ENCODE data around the gene COLEC12. TPM values are rescaled to one million over a fixed set of nuclear protein-coding genes. Genes with fewer than 3 reads are reported as not detected.

The COLEC12 gene
- total RNA-seq, 4 donors from 2014 or later = 8.3 to 22.2 (median 21.4) TPM

GRCh38 chr18:362311-363290, 137.9 kb downstream of the COLEC12 start:
- WGBS, 2 donors = 52 to 64% methylated on average over 12 of the region's 12 CpGs
- Histone ChIP-seq H3K27ac (peak overlapping the region in 2 of 4 donors; percentile 50 to 58), H3K36me3 (no peaks in the 10 kb centered on the region), H3K4me3 (no peak overlapping the region), H3K9me3 (no peaks in the 10 kb centered on the region), H3K27me3 (no peaks in the 10 kb centered on the region), H3K4me1 (peaks cover 0 to 22% (median 0%) of the 10 kb centered on the region in 4 donors)
- TF ChIP-seq, protein P1, sequence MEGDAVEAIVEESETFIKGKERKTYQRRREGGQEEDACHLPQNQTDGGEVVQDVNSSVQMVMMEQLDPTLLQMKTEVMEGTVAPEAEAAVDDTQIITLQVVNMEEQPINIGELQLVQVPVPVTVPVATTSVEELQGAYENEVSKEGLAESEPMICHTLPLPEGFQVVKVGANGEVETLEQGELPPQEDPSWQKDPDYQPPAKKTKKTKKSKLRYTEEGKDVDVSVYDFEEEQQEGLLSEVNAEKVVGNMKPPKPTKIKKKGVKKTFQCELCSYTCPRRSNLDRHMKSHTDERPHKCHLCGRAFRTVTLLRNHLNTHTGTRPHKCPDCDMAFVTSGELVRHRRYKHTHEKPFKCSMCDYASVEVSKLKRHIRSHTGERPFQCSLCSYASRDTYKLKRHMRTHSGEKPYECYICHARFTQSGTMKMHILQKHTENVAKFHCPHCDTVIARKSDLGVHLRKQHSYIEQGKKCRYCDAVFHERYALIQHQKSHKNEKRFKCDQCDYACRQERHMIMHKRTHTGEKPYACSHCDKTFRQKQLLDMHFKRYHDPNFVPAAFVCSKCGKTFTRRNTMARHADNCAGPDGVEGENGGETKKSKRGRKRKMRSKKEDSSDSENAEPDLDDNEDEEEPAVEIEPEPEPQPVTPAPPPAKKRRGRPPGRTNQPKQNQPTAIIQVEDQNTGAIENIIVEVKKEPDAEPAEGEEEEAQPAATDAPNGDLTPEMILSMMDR (IDR thresholded peaks at IDR 0.05) = no peak
- no peak for TF ChIP-seq EP300 (IDR thresholded peaks at IDR 0.05)
- DNase-seq (ENCODE audit: low spot score in 2 of 2) = no peak

- H3K9me3 ChIP-seq = no peaks in the 10 kb centered on the region
- 54 to 56% methylated on average over 7 of the region's 7 CpGs for WGBS, 2 donors
- peak overlapping the region in 2 of 4 donors; percentile 50 to 58 for H3K27ac ChIP-seq
- H3K4me1 ChIP-seq = peaks cover 0 to 22% (median 0%) of the 10 kb centered on the region in 4 donors
- peak; percentile 23 to 41 for DNase-seq (ENCODE audit: low spot score in 2 of 2)
- no peaks in the 10 kb centered on the region for H3K27me3 ChIP-seq
- no peak overlapping the region for H3K4me3 ChIP-seq
- TF ChIP-seq POLR2A (IDR thresholded peaks at IDR 0.05) (no peak), EP300 (IDR thresholded peaks at IDR 0.05) (peak in 1 of 2 donors; percentile 60)
- TF ChIP-seq, protein P1 (IDR thresholded peaks at IDR 0.05) = no peak
- H3K36me3 ChIP-seq = no peaks in the 10 kb centered on the region
Measured at GRCh38 chr18:361941-362310, 138.6 kb downstream of the COLEC12 start.

GRCh38 chr18:361100-361732, 139.3 kb downstream of the COLEC12 start:
- Histone ChIP-seq H3K36me3 (no peaks in the 10 kb centered on the region), H3K4me3 (no peak overlapping the region), H3K27me3 (no peaks in the 10 kb centered on the region), H3K27ac (no peak overlapping the region), H3K9me3 (no peaks in the 10 kb centered on the region), H3K4me1 (peaks cover 0 to 22% (median 0%) of the 10 kb centered on the region in 4 donors)
- DNase-seq (ENCODE audit: low spot score in 2 of 2) = no peak
- 91 to 92% methylated on average over 7 of the region's 7 CpGs for WGBS, 2 donors
- TF ChIP-seq, protein P1 (IDR thresholded peaks at IDR 0.05) = no peak
- TF ChIP-seq POLR2A (IDR thresholded peaks at IDR 0.05) (no peak), EP300 (IDR thresholded peaks at IDR 0.05) (no peak)

DNA sequence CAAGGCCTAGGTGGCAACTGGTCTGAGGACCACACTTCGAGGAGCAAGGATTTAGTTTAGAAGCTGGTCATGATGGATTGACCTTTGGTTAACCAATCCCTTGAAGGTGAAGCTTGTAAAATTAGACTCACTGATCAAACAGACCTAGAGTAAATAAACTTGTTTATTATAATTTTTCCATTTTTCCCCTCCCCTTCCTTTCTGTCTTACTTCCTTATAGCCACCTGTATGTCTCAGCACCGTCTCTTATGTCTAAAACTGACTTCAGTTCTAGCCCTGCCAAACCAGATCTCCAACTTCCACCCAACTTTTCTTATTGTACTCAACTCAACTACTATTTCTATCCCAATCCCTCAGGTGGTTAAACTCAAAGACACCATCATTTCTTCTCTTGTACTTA, 139.8 kb downstream of the COLEC12 start:
- Histone ChIP-seq H3K4me1 (peaks cover 0 to 22% (median 0%) of the 10 kb centered on the region in 4 donors), H3K27ac (no peak overlapping the region), H3K36me3 (no peaks in the 10 kb centered on the region), H3K4me3 (no peak overlapping the region), H3K27me3 (no peaks in the 10 kb centered on the region), H3K9me3 (no peaks in the 10 kb centered on the region)
- no peak for TF ChIP-seq POLR2A (IDR thresholded peaks at IDR 0.05)
- TF ChIP-seq, protein P1 (IDR thresholded peaks at IDR 0.05) = no peak
- no peak for TF ChIP-seq EP300 (IDR thresholded peaks at IDR 0.05)
- 87 to 90% methylated on average over 2 of the region's 2 CpGs for WGBS, 2 donors
- no peak for DNase-seq (ENCODE audit: low spot score in 2 of 2)

DNA sequence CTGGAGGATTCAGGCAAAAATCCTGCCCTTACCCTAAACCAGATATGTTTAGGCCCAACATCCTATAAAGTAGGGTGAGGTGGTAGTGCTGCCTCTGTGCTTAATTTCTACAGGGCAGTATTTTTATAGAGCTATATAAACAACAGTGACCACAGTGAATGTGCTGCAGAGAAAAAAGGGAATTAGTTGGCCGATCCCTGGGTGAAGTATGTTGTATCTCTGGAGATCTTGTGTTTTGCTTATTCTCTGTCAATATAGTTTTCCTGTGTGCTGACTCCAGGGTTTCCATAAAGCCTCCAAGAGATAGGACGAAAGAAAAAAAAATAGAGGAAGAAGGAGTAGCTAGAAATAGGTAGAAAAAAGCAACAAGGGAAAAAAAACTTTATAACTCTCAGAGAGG, 143.7 kb downstream of the COLEC12 start:
- no peak overlapping the region for H3K4me3 ChIP-seq
- 58 to 67% methylated on average over 2 of the region's 2 CpGs for WGBS, 2 donors

More for the DNA sequence above, 143.7 kb downstream of the COLEC12 start:
- H3K27ac ChIP-seq = no peak overlapping the region
- H3K9me3 ChIP-seq = no peaks in the 10 kb centered on the region
- peaks cover 0 to 9% (median 0%) of the 10 kb centered on the region in 4 donors for H3K4me1 ChIP-seq
- TF ChIP-seq, protein P1 (IDR thresholded peaks at IDR 0.05) = no peak
- TF ChIP-seq POLR2A (IDR thresholded peaks at IDR 0.05) (no peak), EP300 (IDR thresholded peaks at IDR 0.05) (no peak)
- no peak for DNase-seq (ENCODE audit: low spot score in 2 of 2)
- no peaks in the 10 kb centered on the region for H3K36me3 ChIP-seq
- H3K27me3 ChIP-seq = no peaks in the 10 kb centered on the region
